KMS-11 (cell line): ENCODE measurements around the gene KHDC3L.

ENCODE experiments used
- H2AFZ ChIP-seq: fragments of 200-600 bp; sonication (generic); 2 replicates; pipeline ENCODE4 v1.6.1; 2016; ENCODE audit warnings: antibody characterized with exemption, mixed run types, low read depth
- H3K27ac ChIP-seq: fragments of 200-600 bp; sonication (generic); 2 replicates; pipeline ENCODE4 v1.6.1; 2016; ENCODE audit warnings: mild to moderate bottlenecking, mixed run types
- H3K27me3 ChIP-seq: fragments of 200-600 bp; sonication (generic); 2 replicates; pipeline ENCODE4 v1.6.1; 2017; ENCODE audit warnings: mild to moderate bottlenecking, low read depth, mixed run types, moderate library complexity; ENCODE audit not compliant: insufficient read depth
- H3K36me3 ChIP-seq: fragments of 200-600 bp; sonication (generic); 2 replicates; pipeline ENCODE4 v1.6.1; 2017; ENCODE audit warnings: mild to moderate bottlenecking, mixed run types; ENCODE audit not compliant: insufficient read depth
- H3K4me1 ChIP-seq: fragments of 200-600 bp; sonication (generic); 2 replicates; pipeline ENCODE4 v1.6.1; 2016; ENCODE audit warnings: mild to moderate bottlenecking, low read depth, mixed run types; ENCODE audit not compliant: poor library complexity, severe bottlenecking
- H3K4me2 ChIP-seq: fragments of 200-600 bp; sonication (generic); 2 replicates; pipeline ENCODE4 v1.7.0; 2016; ENCODE audit warnings: mild to moderate bottlenecking, mixed run types
- H3K4me3 ChIP-seq: fragments of 200-600 bp; sonication (generic); IDR thresholded peaks from 2 replicates; pipeline ENCODE4 v1.6.1; 2017; ENCODE audit warnings: low read depth, low read length, mixed read lengths; ENCODE audit not compliant: insufficient read depth
- H3K79me2 ChIP-seq: fragments of 200-600 bp; sonication (generic); 2 replicates; pipeline ENCODE4 v1.6.1; 2016; ENCODE audit warnings: low read depth, mixed run types; ENCODE audit not compliant: insufficient read depth
- H3K9ac ChIP-seq: fragments of 200-600 bp; sonication (generic); 2 replicates; pipeline ENCODE4 v1.6.1; 2016; ENCODE audit warnings: mild to moderate bottlenecking, mixed run types
- H4K20me1 ChIP-seq: fragments of 200-600 bp; sonication (generic); 2 replicates; pipeline ENCODE4 v1.6.1; 2016; ENCODE audit warnings: mild to moderate bottlenecking, mixed run types; ENCODE audit not compliant: insufficient read depth
- CTCF ChIP-seq: fragments of 200-600 bp; sonication (generic); conservative IDR thresholded peaks from 2 replicates; pipeline ENCODE4 v1.6.1; 2017; ENCODE audit warnings: low read depth, mild to moderate bottlenecking, antibody characterized with exemption, low read length, moderate library complexity, mixed read lengths

The KHDC3L gene

GRCh38 chr6:73349311-73349710 is 13.1 kb upstream of the KHDC3L start:
- no peaks in the 10 kb centered on the region for H4K20me1 ChIP-seq
- no peaks in the 10 kb centered on the region for H3K79me2 ChIP-seq
- TF ChIP-seq CTCF: no peak
- no peak overlapping the region for H3K4me3 ChIP-seq
- H2AFZ ChIP-seq: no peak overlapping the region
- no peaks in the 10 kb centered on the region for H3K4me1 ChIP-seq
- no peaks in the 10 kb centered on the region for H3K36me3 ChIP-seq
- H3K27me3 ChIP-seq: no peaks in the 10 kb centered on the region
- H3K27ac ChIP-seq: no peak overlapping the region
- H3K4me2 ChIP-seq: no peak overlapping the region
- no peak overlapping the region for H3K9ac ChIP-seq

GRCh38 chr6:73353636-73354593 is 8.5 kb upstream of the KHDC3L start, which contains the start of gene DPPA5:
TSS of gene DPPA5 (minus strand) at chr6:73354276. CDS start at chr6:73354225, 51 bp downstream.
- Histone ChIP-seq H3K4me2 (no peak within 1 kb of the TSS), H3K79me2 (no peaks in the 10 kb centered on the region), H2AFZ (no peak within 1 kb of the TSS), H3K27me3 (no peaks in the 10 kb centered on the region), H3K9ac (no peak within 1 kb of the TSS), H3K4me1 (no peaks in the 10 kb centered on the region), H3K4me3 (no peak within 1 kb of the TSS), H3K36me3 (no peaks in the 10 kb centered on the region), H4K20me1 (no peaks in the 10 kb centered on the region), H3K27ac (no peak within 1 kb of the TSS)
- TF ChIP-seq CTCF: no peak

GRCh38 chr6:73362869-73363536 is 545 bp downstream of the KHDC3L start:
- H3K4me1 ChIP-seq: no peaks in the 10 kb centered on the region
- H3K79me2 ChIP-seq: no peaks in the 10 kb centered on the region
- no peak overlapping the region for H3K4me3 ChIP-seq
- no peaks in the 10 kb centered on the region for H3K36me3 ChIP-seq
- no peak overlapping the region for H3K27ac ChIP-seq
- no peak for TF ChIP-seq CTCF
- H2AFZ ChIP-seq: no peak overlapping the region
- H3K27me3 ChIP-seq: no peaks in the 10 kb centered on the region
- no peaks in the 10 kb centered on the region for H4K20me1 ChIP-seq
- no peak overlapping the region for H3K4me2 ChIP-seq
- no peak overlapping the region for H3K9ac ChIP-seq

GRCh38 chr6:73363537-73363875 is 1.0 kb downstream of the KHDC3L start:
- H3K9ac ChIP-seq: no peak overlapping the region

More at GRCh38 chr6:73363537-73363875, 1.0 kb downstream of the KHDC3L start:
- no peaks in the 10 kb centered on the region for H3K27me3 ChIP-seq
- H3K36me3 ChIP-seq: no peaks in the 10 kb centered on the region
- no peak overlapping the region for H3K4me3 ChIP-seq
- H2AFZ ChIP-seq: no peak overlapping the region
- no peak overlapping the region for H3K27ac ChIP-seq
- no peak overlapping the region for H3K4me2 ChIP-seq
- H3K79me2 ChIP-seq: no peaks in the 10 kb centered on the region
- no peaks in the 10 kb centered on the region for H4K20me1 ChIP-seq
- no peaks in the 10 kb centered on the region for H3K4me1 ChIP-seq
- no peak for TF ChIP-seq CTCF
